B cell (primary cell): ENCODE results near the gene LIPC.

Experiments used
- EZH2 ChIP-seq: IDR thresholded peaks from 2 replicates; pipeline ENCODE4 v1.6.1; 2012; ENCODE audit warnings: borderline replicate concordance, low read depth, mild to moderate bottlenecking, moderate library complexity, low read length; ENCODE audit not compliant: insufficient read depth, poor library complexity, severe bottlenecking
- TF ChIP-seq, protein P1 (sequence below): fragments of 200-600 bp; IDR thresholded peaks from one replicate; pipeline ENCODE4 v1.8.0; 2022; ENCODE audit warnings: antibody characterized with exemption, mild to moderate bottlenecking

DNA sequence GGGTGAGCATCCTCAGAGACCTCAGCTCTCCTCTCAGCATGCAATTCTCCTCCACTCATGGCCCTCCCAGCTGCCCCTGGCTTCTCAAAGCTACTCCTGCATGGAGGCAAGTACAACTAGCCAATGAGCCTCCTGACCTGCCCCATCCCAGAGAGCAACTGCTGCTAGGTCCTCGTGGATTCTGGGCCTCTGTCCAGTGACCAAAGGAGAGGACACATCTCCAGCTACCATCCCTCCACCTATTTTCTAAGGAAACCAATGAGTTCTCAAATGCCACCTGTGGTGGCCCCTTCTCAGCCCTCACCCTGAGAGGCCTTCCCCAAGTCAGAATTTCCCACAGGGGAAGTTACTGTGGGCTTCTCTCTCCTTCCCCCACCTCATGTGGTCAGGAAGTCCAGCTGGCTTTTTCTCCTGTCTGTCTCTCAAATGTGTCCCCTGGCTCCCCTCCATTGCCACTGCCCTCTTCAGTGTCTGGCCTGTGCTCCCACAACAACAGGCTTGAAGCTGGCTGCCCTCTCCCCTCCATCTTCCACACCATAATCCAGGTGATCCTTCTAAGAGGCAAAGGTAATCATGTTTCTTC is 43.0 kb downstream of the LIPC start:
- TF ChIP-seq, protein P1, sequence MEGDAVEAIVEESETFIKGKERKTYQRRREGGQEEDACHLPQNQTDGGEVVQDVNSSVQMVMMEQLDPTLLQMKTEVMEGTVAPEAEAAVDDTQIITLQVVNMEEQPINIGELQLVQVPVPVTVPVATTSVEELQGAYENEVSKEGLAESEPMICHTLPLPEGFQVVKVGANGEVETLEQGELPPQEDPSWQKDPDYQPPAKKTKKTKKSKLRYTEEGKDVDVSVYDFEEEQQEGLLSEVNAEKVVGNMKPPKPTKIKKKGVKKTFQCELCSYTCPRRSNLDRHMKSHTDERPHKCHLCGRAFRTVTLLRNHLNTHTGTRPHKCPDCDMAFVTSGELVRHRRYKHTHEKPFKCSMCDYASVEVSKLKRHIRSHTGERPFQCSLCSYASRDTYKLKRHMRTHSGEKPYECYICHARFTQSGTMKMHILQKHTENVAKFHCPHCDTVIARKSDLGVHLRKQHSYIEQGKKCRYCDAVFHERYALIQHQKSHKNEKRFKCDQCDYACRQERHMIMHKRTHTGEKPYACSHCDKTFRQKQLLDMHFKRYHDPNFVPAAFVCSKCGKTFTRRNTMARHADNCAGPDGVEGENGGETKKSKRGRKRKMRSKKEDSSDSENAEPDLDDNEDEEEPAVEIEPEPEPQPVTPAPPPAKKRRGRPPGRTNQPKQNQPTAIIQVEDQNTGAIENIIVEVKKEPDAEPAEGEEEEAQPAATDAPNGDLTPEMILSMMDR: no peak
- no peak for TF ChIP-seq EZH2
